BLaER1 treated with 17β-estradiol and CSF1 and Interleukin-3, amounts not matched to agents 10 nM and 100 nM (cell line): ENCODE results near the gene PNPLA8.

ENCODE experiments used
- H3K27ac ChIP-seq, 11 experiments: shearing (Covaris generic); formaldehyde crosslinking; 2 replicates each; pipeline ENCODE4 v1.8.1; 2022
- H3K27me3 ChIP-seq, 11 experiments: shearing (Covaris generic); formaldehyde crosslinking; 2 replicates each; pipeline ENCODE4 v1.8.1; 2022
- H3K36me3 ChIP-seq, 11 experiments: shearing (Covaris generic); formaldehyde crosslinking; 2 replicates each; pipeline ENCODE4 v1.8.1; 2022
- H3K4me1 ChIP-seq, 10 experiments: shearing (Covaris generic); formaldehyde crosslinking; 2 replicates each; pipeline ENCODE4 v1.8.1; 2022
- H3K4me2 ChIP-seq, 11 experiments: shearing (Covaris generic); formaldehyde crosslinking; 2 replicates each; pipeline ENCODE4 v1.8.1; 2022
- H3K4me3 ChIP-seq, 10 experiments: shearing (Covaris generic); formaldehyde crosslinking; 2 replicates each; pipeline ENCODE4 v1.8.1; 2022
- H3K9ac ChIP-seq, 11 experiments: shearing (Covaris generic); formaldehyde crosslinking; 2 replicates each; pipeline ENCODE4 v1.8.1; 2022
- H3K9me3 ChIP-seq, 11 experiments: shearing (Covaris generic); formaldehyde crosslinking; replicated peaks in 1 of 11; 2 replicates each; pipeline ENCODE4 v1.8.1; 2022
- H4K20me1 ChIP-seq, 11 experiments: shearing (Covaris generic); formaldehyde crosslinking; 2 replicates each; pipeline ENCODE4 v1.8.1; 2022
- Cebpa-rat ChIP-seq, 11 experiments: shearing (Covaris generic); IDR thresholded peaks; 2 replicates each; pipeline ENCODE4 v1.8.1; 2022

Gene PNPLA8

DNA sequence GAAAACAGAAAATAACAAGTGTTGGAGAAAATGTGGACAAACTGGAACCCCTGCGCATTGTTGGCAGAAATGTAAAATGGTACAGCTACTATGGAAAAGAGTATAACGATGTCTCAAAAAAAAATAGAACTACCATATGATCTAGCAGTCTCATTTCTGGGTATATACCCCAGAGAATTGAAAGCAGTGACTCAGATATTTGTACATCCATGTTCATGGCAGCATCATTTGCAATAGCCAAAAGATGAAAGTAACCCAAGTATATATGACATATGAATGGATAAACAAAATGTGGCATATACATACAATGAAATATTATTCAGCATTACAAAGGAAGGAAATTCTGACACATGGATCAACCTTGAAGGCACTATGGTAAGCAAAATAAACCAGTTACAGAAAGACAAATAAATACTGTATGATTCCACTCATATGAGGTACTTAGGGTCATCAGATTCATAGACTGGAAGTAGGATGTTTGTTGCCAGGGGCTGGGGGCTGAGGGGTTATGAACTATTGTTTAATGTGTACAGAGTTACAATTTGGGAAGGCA is 74.6 kb downstream of the PNPLA8 start:
- no peak overlapping the region for H3K27ac ChIP-seq
- H3K9me3 ChIP-seq: no peaks in the 10 kb centered on the region
- no peak overlapping the region for H3K9ac ChIP-seq
- H3K36me3 ChIP-seq: no peaks in the 10 kb centered on the region
- H3K27me3 ChIP-seq: peaks cover 33 to 36% (median 35%) of the 10 kb centered on the region in 11 experiments
- no peak overlapping the region for H3K4me2 ChIP-seq
- H3K4me3 ChIP-seq: no peak overlapping the region
- no peak for TF ChIP-seq Cebpa-rat (IDR thresholded peaks at IDR 0.05)
- peaks cover 5 to 20% (median 17%) of the 10 kb centered on the region in 10 experiments; a peak in 17 of 20 replicates for H3K4me1 ChIP-seq
- H4K20me1 ChIP-seq: peaks cover 0 to 21% (median 11%) of the 10 kb centered on the region in 11 experiments; a peak in 14 of 22 replicates

DNA sequence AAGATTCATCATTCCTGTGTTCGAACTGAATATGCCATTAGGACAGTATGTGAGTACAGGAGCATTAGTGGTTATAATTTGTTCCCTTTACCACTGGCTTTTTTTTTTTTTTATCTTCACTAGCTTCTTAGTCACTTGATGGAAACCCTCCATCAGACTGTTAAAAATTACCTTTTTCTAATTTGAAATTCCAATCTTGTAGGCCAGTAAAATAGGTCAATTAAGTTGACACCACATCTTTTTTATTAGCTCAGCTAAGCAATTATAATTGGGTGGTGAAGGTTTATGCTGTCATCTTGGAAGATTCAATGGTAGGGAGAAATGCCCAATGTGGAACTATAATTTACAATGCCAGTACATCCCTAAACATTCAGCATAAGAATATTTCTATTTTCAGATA is 75.8 kb downstream of the PNPLA8 start:
- no peak for TF ChIP-seq Cebpa-rat (IDR thresholded peaks at IDR 0.05)
- Histone ChIP-seq H3K9me3 (no peaks in the 10 kb centered on the region), H3K9ac (no peak overlapping the region)

DNA sequence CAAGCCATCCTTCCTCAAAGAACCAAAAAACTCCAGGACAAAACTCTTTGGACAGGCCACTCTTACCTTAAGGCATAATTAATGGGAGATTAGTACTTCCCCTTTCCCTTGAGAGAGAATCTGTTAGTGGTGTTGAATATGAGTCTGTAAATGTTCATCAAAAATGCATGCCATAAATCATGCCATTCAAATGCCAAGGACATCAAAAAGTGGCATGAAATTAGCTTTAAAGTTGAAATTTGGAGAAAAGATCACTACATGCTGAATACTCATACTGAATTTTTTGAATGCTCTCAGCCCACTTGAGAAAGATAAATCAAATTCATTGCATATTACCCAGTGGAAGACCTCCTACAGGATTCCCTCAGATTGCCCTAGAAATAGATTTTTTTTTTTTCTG is 76.4 kb downstream of the PNPLA8 start:
- H3K27ac ChIP-seq: no peak overlapping the region
- H3K9me3 ChIP-seq: no peaks in the 10 kb centered on the region
- H4K20me1 ChIP-seq: peaks cover 0 to 7% (median 0%) of the 10 kb centered on the region in 11 experiments; a peak in 4 of 22 replicates
- H3K9ac ChIP-seq: no peak overlapping the region
- H3K4me3 ChIP-seq: no peak overlapping the region
- H3K4me2 ChIP-seq: no peak overlapping the region
- H3K27me3 ChIP-seq: peaks cover 15 to 18% (median 17%) of the 10 kb centered on the region in 11 experiments
- H3K36me3 ChIP-seq: no peaks in the 10 kb centered on the region
- H3K4me1 ChIP-seq: peaks cover 0 to 6% (median 4%) of the 10 kb centered on the region in 10 experiments; a peak in 11 of 20 replicates
- no peak for TF ChIP-seq Cebpa-rat (IDR thresholded peaks at IDR 0.05)

More for the DNA sequence above, 75.8 kb downstream of the PNPLA8 start:
- no peak overlapping the region for H3K4me3 ChIP-seq
- H3K36me3 ChIP-seq: no peaks in the 10 kb centered on the region
- no peak overlapping the region for H3K27ac ChIP-seq
- H3K4me1 ChIP-seq: peaks cover 4 to 12% (median 9%) of the 10 kb centered on the region in 10 experiments; a peak in 16 of 20 replicates
- H3K4me2 ChIP-seq: no peak overlapping the region
- H3K27me3 ChIP-seq: peaks cover 21 to 24% (median 23%) of the 10 kb centered on the region in 11 experiments
- H4K20me1 ChIP-seq: peaks cover 0 to 11% (median 3%) of the 10 kb centered on the region in 11 experiments; a peak in 13 of 22 replicates

DNA sequence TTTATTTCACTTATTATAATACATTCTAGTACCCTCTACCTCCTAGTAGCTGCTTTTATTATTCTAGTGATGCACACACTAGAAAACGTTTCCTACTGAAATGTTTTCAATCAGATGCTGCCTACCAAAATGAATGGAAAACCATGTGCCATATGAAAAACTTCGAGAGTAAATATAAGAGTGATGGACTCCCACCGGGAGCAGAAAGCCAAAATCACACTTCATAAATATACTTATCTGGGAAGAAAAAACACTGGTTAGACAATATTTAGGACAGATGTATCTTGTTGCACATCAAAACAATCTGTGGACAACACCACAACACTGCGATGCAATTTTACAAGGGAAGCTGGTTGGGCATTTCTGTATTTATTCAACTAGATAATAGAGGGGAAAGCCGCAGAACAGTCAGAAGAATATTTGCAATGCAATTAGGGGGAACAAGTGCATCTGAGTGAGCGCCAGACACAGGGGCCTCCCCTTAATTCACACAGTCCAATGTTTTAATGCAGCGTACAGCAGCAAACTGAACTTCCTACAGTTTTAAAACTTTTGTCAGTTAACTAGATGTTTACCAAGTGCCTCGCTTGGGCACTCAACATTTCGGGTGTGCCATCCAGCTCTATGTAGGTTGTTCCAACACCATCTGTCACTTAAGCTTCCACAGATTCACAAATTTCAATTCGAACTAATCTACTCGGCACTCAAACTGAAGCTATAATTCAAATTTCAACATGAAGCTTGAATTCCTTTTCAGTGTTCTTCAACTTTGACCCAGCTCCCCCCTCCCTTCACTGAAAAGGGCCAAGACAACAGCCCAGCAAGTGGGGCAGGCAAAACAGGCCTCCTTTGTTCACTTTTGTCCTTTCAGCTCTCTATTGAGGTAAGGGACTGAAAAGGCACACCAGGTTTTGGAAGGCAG is 77.1 kb downstream of the PNPLA8 start:
- Histone ChIP-seq H3K9ac (no peak overlapping the region), H3K36me3 (no peaks in the 10 kb centered on the region), H3K4me2 (no peak overlapping the region), H3K4me1 (no peaks in the 10 kb centered on the region), H4K20me1 (peaks cover 0 to under 1% (median 0%) of the 10 kb centered on the region in 11 experiments; a peak in 2 of 22 replicates), H3K4me3 (no peak overlapping the region), H3K9me3 (no peaks in the 10 kb centered on the region), H3K27ac (no peak overlapping the region), H3K27me3 (peaks cover 8 to 11% (median 10%) of the 10 kb centered on the region in 11 experiments)
- no peak for TF ChIP-seq Cebpa-rat (IDR thresholded peaks at IDR 0.05)

DNA sequence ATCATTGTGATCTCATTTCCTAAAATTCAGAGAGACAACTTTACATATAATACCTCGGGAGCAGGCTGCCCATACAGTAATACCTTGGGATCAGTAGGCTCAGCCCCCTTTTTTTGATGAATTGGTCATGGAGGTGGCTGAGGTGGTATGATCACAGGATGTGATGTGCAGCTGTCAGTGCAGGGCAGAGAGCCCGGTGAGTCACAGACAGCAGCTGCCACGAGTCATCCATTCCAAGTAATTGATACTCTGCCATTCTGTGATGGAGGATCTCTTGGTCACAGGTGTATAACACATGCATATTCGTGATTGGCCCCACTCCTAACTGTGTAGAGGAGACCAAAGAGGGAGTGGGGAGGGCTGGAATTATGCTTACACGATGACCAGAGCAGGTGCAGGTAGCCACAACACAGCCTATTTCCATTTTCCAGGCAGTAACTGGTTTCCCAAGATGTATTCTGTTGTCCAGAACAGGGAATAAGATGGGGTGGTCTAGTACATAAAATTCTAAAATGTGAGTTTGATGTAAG is 83.8 kb downstream of the PNPLA8 start:
- Histone ChIP-seq H3K4me1 (no peaks in the 10 kb centered on the region; a peak in 1 of 20 replicates), H3K36me3 (no peaks in the 10 kb centered on the region), H3K4me2 (no peak overlapping the region)

DNA sequence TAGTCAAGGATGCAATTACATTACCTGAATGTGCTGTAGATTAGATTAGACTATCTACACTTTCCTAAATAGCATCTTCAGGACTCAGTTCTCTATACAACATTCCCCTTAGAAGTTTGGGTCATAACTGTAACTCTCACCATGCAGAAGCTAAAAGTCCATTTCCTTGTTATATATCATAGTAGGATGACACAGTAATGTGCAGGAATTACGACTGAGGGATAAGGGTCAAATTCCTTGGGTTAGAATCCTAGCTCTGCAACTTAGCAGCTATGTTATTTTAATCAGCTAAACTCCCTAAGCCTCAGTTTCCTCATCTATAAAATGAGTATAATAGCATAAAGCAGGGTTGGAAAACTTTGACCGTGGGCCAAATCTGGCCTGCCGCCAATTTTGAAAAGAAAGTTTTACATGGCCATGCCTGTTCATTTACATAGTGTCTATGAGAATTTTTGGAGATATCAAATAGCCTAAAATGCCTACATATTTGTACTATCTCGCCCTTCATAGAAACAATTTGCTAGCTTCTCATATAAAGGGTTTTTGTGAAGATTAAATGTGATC is 84.5 kb downstream of the PNPLA8 start:
- Histone ChIP-seq H3K9me3 (no peaks in the 10 kb centered on the region), H3K27me3 (no peaks in the 10 kb centered on the region), H3K4me3 (no peak overlapping the region), H3K36me3 (no peaks in the 10 kb centered on the region), H3K9ac (no peak overlapping the region), H3K4me2 (no peak overlapping the region), H3K27ac (no peak overlapping the region), H3K4me1 (no peaks in the 10 kb centered on the region; a peak in 1 of 20 replicates), H4K20me1 (no peaks in the 10 kb centered on the region)
- TF ChIP-seq Cebpa-rat (IDR thresholded peaks at IDR 0.05): no peak

More for the DNA sequence above, 83.8 kb downstream of the PNPLA8 start:
- Histone ChIP-seq H3K27me3 (no peaks in the 10 kb centered on the region), H3K27ac (no peak overlapping the region), H3K9ac (no peak overlapping the region), H3K9me3 (no peaks in the 10 kb centered on the region), H3K4me3 (no peak overlapping the region), H4K20me1 (no peaks in the 10 kb centered on the region)
- TF ChIP-seq Cebpa-rat (IDR thresholded peaks at IDR 0.05): no peak

DNA sequence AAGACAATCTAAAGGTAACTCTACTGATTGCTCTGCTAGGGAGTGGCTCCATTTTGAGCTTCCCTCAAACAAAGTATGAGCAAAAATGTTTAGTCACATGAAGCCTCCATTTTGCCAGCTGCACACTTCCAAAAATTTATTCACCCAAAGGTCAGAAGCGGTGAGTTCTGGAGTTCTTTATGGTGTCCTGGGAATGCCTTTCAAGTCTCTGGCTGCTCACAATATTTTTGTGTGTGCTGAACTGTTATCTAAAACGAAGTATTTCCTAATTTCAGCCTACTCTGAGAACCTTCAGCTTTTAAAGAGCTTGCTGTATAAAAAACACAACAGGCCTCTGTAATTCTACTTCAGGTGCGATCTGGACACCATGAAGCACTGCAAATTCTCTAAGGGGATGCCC is 85.3 kb downstream of the PNPLA8 start:
- no peaks in the 10 kb centered on the region for H3K36me3 ChIP-seq
- H4K20me1 ChIP-seq: no peaks in the 10 kb centered on the region
- H3K27ac ChIP-seq: no peak overlapping the region
- no peak overlapping the region for H3K4me2 ChIP-seq
- no peak overlapping the region for H3K9ac ChIP-seq
- H3K4me3 ChIP-seq: no peak overlapping the region
- no peaks in the 10 kb centered on the region for H3K27me3 ChIP-seq
- H3K4me1 ChIP-seq: no peaks in the 10 kb centered on the region; a peak in 1 of 20 replicates
- H3K9me3 ChIP-seq: peaks cover 0 to 4% (median under 1%) of the 10 kb centered on the region in 11 experiments; a peak in 5 of 22 replicates
- TF ChIP-seq Cebpa-rat (IDR thresholded peaks at IDR 0.05): no peak

DNA sequence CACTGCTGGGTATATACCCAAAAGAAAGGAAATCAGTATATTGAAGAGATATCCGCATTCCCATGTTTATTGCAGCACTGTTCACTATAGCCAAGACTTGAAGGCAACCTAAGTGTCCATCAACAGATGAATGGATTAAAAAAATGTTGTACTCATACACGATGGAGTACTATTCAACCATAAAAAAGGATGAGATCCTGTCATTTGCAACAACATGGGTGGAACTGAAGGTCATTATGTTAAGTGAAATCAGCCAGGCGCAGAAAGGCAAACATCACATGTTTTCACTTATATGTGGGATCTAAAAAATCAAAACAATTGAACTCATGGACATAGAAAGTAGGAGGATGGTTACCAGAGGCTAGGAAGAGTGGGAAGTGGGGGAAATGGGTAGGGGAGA is 89.0 kb downstream of the PNPLA8 start:
- H3K27ac ChIP-seq: no peak overlapping the region
- no peaks in the 10 kb centered on the region; a peak in 1 of 20 replicates for H3K4me1 ChIP-seq
- H3K4me3 ChIP-seq: no peak overlapping the region
- no peaks in the 10 kb centered on the region for H3K36me3 ChIP-seq
- H3K27me3 ChIP-seq: no peaks in the 10 kb centered on the region
- H4K20me1 ChIP-seq: no peaks in the 10 kb centered on the region
- H3K9ac ChIP-seq: no peak overlapping the region
- TF ChIP-seq Cebpa-rat (IDR thresholded peaks at IDR 0.05): no peak
- H3K9me3 ChIP-seq: peaks cover 0 to 15% (median 6%) of the 10 kb centered on the region in 11 experiments; a peak in 6 of 22 replicates
- no peak overlapping the region for H3K4me2 ChIP-seq

DNA sequence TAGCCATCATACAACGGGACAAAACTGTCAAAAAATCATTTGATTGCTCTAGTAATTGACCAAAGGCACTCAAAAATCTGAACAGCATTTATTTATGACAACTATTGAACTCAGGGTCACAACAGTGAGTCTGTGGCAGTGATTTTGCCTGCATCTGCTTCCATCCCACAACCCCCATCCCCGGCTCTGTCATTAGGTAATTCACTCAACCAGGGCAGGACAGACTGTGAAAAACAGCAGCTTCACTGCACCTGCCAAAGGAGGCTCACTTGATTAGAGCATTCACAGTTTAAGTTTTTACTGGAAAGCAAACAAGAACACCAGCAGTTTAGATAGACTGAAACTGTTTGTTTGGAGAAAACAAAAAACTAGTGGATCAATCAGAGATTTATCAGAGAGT is 91.9 kb downstream of the PNPLA8 start:
- H3K9me3 ChIP-seq: peaks cover 0 to 15% (median 6%) of the 10 kb centered on the region in 11 experiments; a peak in 6 of 22 replicates
- H3K4me2 ChIP-seq: no peak overlapping the region

More for the DNA sequence above, 91.9 kb downstream of the PNPLA8 start:
- H3K9ac ChIP-seq: no peak overlapping the region
- H3K4me1 ChIP-seq: no peaks in the 10 kb centered on the region
- H3K27ac ChIP-seq: no peak overlapping the region
- H3K27me3 ChIP-seq: no peaks in the 10 kb centered on the region
- no peaks in the 10 kb centered on the region for H3K36me3 ChIP-seq
- H4K20me1 ChIP-seq: no peaks in the 10 kb centered on the region
- no peak for TF ChIP-seq Cebpa-rat (IDR thresholded peaks at IDR 0.05)
- H3K4me3 ChIP-seq: no peak overlapping the region
